ENCODE data around the gene DMP1. TPM values are rescaled to one million over a fixed set of nuclear protein-coding genes. Genes with fewer than 3 reads are reported as not detected.
A peak's percentile ranks its signal among the peaks of the same experiment; 100 is the strongest.

The DMP1 gene
- total RNA-seq, 4 donors from 2014 or later: not detected

- TF ChIP-seq EP300 (IDR thresholded peaks at IDR 0.05) (no peak), POLR2A (IDR thresholded peaks at IDR 0.05) (no peak)
- TF ChIP-seq, protein P1, sequence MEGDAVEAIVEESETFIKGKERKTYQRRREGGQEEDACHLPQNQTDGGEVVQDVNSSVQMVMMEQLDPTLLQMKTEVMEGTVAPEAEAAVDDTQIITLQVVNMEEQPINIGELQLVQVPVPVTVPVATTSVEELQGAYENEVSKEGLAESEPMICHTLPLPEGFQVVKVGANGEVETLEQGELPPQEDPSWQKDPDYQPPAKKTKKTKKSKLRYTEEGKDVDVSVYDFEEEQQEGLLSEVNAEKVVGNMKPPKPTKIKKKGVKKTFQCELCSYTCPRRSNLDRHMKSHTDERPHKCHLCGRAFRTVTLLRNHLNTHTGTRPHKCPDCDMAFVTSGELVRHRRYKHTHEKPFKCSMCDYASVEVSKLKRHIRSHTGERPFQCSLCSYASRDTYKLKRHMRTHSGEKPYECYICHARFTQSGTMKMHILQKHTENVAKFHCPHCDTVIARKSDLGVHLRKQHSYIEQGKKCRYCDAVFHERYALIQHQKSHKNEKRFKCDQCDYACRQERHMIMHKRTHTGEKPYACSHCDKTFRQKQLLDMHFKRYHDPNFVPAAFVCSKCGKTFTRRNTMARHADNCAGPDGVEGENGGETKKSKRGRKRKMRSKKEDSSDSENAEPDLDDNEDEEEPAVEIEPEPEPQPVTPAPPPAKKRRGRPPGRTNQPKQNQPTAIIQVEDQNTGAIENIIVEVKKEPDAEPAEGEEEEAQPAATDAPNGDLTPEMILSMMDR (IDR thresholded peaks at IDR 0.05): no peak
- H3K4me3 ChIP-seq: no peak overlapping the region
- peaks cover 0 to 6% (median 2%) of the 10 kb centered on the region in 4 donors for H3K4me1 ChIP-seq
- H3K36me3 ChIP-seq: no peaks in the 10 kb centered on the region
- no peaks in the 10 kb centered on the region for H3K27me3 ChIP-seq
- no peak overlapping the region for H3K27ac ChIP-seq
- no peak for DNase-seq (ENCODE audit: low spot score in 2 of 2)
- 52 to 65% methylated on average over 1 of the region's 1 CpG for WGBS, 2 donors
- no peaks in the 10 kb centered on the region for H3K9me3 ChIP-seq
These were observed 4.5 kb downstream of the DMP1 start for GRCh38 chr4:87654487-87655044.

GRCh38 chr4:87657525-87657924 is 7.4 kb downstream of the DMP1 start:
- no peak for DNase-seq (ENCODE audit: low spot score in 2 of 2)
- WGBS, 2 donors: 52 to 58% methylated on average over 3 of the region's 3 CpGs
- H3K4me3 ChIP-seq: no peak overlapping the region
- peaks cover 0 to 11% (median 2%) of the 10 kb centered on the region in 4 donors for H3K4me1 ChIP-seq
- H3K9me3 ChIP-seq: no peaks in the 10 kb centered on the region
- H3K27me3 ChIP-seq: no peaks in the 10 kb centered on the region
- H3K27ac ChIP-seq: no peak overlapping the region
- no peak for TF ChIP-seq EP300 (IDR thresholded peaks at IDR 0.05)
- TF ChIP-seq POLR2A (IDR thresholded peaks at IDR 0.05): no peak
- TF ChIP-seq, protein P1 (IDR thresholded peaks at IDR 0.05): no peak
- no peaks in the 10 kb centered on the region for H3K36me3 ChIP-seq

DNA sequence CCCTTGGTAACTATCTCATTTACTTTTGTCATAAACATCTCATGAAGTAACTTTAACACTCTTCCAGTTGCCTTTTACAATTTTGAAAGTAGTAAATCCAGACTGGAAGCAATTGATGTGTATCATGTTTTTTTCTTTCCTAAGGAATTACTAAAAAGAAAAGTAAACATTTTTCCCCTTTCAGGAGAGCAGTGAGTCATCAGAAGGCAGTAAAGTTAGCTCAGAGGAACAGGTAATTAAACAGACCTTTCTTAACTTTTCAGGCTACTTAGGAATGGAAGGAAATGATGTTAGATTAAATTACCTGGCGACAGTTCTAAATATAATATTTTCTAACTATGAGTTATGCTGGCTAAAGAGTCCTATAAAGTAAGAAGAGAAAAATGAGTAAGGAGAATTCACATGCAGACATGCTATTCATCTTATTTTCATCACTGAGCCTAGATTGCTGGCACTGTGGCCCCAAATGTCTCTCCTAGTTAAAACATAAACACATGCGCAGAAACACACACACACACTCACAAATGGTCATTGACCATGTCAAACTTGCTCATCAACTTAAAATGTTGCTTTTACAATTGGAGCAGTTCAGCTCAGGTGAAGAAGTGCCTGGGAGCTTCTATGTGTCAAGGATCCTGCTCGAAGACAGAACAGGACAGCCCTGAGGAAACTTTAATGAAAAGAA is 9.3 kb downstream of the DMP1 start:
- TF ChIP-seq POLR2A (IDR thresholded peaks at IDR 0.05): no peak
- no peak for TF ChIP-seq EP300 (IDR thresholded peaks at IDR 0.05)
- TF ChIP-seq, protein P1 (IDR thresholded peaks at IDR 0.05): no peak
- no peaks in the 10 kb centered on the region for H3K36me3 ChIP-seq
- no peak overlapping the region for H3K4me3 ChIP-seq
- WGBS, 2 donors: 69 to 73% methylated on average over 3 of the region's 3 CpGs
- peak overlapping the region in 2 of 4 donors; percentile 0 to 4 for H3K27ac ChIP-seq
- no peaks in the 10 kb centered on the region for H3K27me3 ChIP-seq
- no peaks in the 10 kb centered on the region for H3K9me3 ChIP-seq
- peaks cover 0 to 11% (median 2%) of the 10 kb centered on the region in 4 donors for H3K4me1 ChIP-seq
- DNase-seq (ENCODE audit: low spot score in 2 of 2): no peak

DNA sequence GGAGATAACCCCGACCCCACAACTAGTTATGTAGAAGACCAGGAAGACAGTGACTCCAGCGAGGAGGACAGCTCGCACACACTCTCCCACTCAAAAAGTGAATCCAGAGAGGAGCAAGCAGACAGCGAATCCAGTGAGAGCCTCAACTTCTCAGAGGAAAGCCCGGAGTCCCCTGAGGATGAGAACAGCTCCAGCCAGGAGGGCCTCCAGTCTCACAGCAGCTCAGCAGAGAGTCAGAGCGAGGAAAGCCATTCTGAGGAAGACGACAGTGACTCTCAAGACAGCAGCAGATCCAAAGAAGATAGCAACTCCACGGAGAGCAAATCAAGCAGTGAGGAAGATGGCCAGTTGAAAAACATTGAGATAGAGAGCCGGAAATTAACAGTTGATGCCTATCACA is 12.8 kb downstream of the DMP1 start:
- Histone ChIP-seq H3K36me3 (no peaks in the 10 kb centered on the region), H3K4me3 (no peak overlapping the region), H3K9me3 (no peaks in the 10 kb centered on the region), H3K27me3 (no peaks in the 10 kb centered on the region), H3K27ac (no peak overlapping the region), H3K4me1 (peaks cover 0 to 11% (median 2%) of the 10 kb centered on the region in 4 donors)
- TF ChIP-seq POLR2A (IDR thresholded peaks at IDR 0.05): no peak
- no peak for TF ChIP-seq EP300 (IDR thresholded peaks at IDR 0.05)
- TF ChIP-seq, protein P1 (IDR thresholded peaks at IDR 0.05): no peak
- DNase-seq (ENCODE audit: low spot score in 2 of 2): no peak
- 91 to 92% methylated on average over 9 of the region's 9 CpGs for WGBS, 2 donors

DNA sequence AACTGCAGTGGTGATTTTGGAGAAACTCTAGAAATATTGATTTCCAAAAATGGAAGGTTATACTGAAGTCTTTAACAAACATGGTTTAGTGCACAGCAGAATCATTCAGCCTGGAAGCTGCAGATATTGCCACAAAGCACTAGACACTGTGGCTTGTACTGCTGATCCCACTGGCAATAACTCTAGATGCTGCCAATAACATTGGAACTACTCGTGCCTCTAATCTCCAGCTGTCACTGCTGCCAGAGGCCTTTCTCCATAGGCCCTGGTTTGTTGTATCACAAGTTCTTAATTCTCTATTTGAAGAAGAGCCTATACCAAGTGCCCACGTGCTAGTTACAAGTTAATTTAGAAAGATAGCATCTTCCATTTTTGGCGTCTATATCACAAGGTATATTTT is 19.3 kb downstream of the DMP1 start:
- Histone ChIP-seq H3K4me1 (no peaks in the 10 kb centered on the region), H3K27me3 (no peaks in the 10 kb centered on the region), H3K4me3 (no peak overlapping the region), H3K9me3 (peaks cover 0 to 27% (median 0%) of the 10 kb centered on the region in 4 donors), H3K27ac (no peak overlapping the region), H3K36me3 (no peaks in the 10 kb centered on the region)
- 82 to 84% methylated on average over 3 of the region's 3 CpGs for WGBS, 2 donors
- TF ChIP-seq POLR2A (IDR thresholded peaks at IDR 0.05): no peak
- TF ChIP-seq, protein P1 (IDR thresholded peaks at IDR 0.05): no peak
- TF ChIP-seq EP300 (IDR thresholded peaks at IDR 0.05): no peak
- DNase-seq (ENCODE audit: low spot score in 2 of 2): no peak
